ENCODE results near the gene AARS2. TPM values are rescaled to one million over a fixed set of nuclear protein-coding genes. Genes with fewer than 3 reads are reported as not detected.

Gene AARS2
- polyA plus RNA-seq, 1 experiment, result 7.3 TPM

DNA sequence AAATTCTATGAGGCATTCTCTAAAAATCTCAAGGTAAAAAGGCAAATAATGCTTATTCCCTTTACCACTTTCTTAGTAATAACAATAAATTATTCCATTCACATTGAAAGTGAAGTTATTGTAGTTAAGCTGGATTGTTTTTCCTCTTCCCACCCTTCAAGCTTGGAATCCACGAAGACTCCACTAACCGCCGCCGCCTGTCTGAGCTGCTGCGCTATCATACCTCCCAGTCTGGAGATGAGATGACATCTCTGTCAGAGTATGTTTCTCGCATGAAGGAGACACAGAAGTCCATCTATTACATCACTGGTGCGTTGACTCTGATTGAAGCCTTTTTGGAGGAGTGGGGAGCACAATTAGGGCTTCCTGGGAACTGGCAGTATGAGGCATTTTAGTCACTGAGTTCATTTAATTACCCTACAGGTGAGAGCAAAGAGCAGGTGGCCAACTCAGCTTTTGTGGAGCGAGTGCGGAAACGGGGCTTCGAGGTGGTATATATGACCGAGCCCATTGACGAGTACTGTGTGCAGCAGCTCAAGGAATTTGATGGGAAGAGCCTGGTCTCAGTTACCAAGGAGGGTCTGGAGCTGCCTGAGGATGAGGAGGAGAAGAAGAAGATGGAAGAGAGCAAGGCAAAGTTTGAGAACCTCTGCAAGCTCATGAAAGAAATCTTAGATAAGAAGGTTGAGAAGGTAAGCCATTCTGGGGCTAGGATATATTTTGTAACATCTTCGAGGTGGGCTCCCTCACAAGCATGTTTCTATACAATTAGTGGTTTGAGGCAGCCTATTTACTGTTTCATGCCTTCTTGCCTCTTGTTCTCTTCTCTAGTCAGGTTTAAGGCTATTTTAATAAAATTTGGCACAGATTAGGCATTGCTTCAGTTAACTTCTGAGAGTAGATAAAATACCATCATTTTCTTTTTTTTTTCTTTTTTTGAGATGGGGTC is 61.3 kb downstream of the AARS2 start:
- POLR2A ChIA-PET, result interaction anchor here (0.6 kb wide), 1 partner anchor 1432 kb away, joined by 4 read pairs; no protein-coding TSS in a partner anchor
- DNase-seq (ENCODE audit: low read depth), result no peak
- Histone ChIP-seq H3K4me3 (ENCODE audit: low read depth, low read length) (no peak overlapping the region), H3K36me3 (ENCODE audit: control insufficient read depth, insufficient read depth, low read length) (peaks cover 40% of the 10 kb centered on the region), H3K27me3 (ENCODE audit: control insufficient read depth, insufficient read depth, low read length) (no peaks in the 10 kb centered on the region)
- TF ChIP-seq, protein P1, sequence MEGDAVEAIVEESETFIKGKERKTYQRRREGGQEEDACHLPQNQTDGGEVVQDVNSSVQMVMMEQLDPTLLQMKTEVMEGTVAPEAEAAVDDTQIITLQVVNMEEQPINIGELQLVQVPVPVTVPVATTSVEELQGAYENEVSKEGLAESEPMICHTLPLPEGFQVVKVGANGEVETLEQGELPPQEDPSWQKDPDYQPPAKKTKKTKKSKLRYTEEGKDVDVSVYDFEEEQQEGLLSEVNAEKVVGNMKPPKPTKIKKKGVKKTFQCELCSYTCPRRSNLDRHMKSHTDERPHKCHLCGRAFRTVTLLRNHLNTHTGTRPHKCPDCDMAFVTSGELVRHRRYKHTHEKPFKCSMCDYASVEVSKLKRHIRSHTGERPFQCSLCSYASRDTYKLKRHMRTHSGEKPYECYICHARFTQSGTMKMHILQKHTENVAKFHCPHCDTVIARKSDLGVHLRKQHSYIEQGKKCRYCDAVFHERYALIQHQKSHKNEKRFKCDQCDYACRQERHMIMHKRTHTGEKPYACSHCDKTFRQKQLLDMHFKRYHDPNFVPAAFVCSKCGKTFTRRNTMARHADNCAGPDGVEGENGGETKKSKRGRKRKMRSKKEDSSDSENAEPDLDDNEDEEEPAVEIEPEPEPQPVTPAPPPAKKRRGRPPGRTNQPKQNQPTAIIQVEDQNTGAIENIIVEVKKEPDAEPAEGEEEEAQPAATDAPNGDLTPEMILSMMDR (IDR thresholded peaks at IDR 0.05; ENCODE audit: insufficient read depth, low read depth, low read length), result no peak
- CTCF ChIA-PET, result interaction anchor here (1.5 to 1.9 kb wide), 4 partner anchors 10 to 152 kb away, joined by 3 to 7 read pairs (median 4); no protein-coding TSS in a partner anchor

DNA sequence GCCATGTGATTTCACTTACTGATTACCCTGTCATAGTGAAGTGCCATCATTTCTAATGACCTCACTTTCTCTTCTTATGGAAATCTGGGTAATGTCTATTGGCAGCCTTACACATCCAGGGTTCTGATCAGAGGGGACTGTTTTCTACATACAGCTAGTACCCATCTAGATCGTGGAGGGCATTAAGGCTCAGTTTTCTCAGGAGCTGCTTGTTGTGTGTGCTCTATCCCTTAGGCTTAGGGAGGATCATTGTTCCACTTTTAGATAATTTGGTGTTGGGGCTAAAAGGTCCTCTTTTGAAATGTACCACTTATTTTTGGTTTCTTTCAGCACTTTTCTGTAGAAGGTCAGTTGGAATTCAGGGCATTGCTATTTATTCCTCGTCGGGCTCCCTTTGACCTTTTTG is 62.4 kb downstream of the AARS2 start:
- H3K4me3 ChIP-seq (ENCODE audit: low read depth, low read length), result no peak overlapping the region
- no peak for DNase-seq (ENCODE audit: low read depth)
- no peaks in the 10 kb centered on the region for H3K27me3 ChIP-seq (ENCODE audit: control insufficient read depth, insufficient read depth, low read length)
- TF ChIP-seq, protein P1 (IDR thresholded peaks at IDR 0.05; ENCODE audit: insufficient read depth, low read depth, low read length), result no peak
- POLR2A ChIA-PET, result no interaction called here
- CTCF ChIA-PET, result interaction anchor here (0.6 to 1.9 kb wide), 5 partner anchors 8 to 151 kb away, joined by 3 to 7 read pairs (median 4); no protein-coding TSS in a partner anchor
- H3K36me3 ChIP-seq (ENCODE audit: control insufficient read depth, insufficient read depth, low read length), result peaks cover 40% of the 10 kb centered on the region

DNA sequence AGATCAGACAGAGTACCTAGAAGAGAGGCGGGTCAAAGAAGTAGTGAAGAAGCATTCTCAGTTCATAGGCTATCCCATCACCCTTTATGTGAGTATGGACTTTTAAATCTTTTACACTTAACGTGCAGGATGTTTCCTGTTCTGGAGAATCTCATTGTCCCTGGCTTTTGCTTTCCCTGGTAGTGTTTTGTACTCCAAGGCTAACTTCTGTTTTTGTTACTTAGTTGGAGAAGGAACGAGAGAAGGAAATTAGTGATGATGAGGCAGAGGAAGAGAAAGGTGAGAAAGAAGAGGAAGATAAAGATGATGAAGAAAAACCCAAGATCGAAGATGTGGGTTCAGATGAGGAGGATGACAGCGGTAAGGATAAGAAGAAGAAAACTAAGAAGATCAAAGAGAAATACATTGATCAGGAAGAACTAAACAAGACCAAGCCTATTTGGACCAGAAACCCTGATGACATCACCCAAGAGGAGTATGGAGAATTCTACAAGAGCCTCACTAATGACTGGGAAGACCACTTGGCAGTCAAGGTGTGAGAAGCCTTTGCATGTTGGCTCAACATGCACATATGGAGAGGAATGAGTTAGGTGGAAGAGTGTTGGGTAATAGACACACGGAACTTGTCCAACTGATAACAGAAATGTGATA is 63.0 kb downstream of the AARS2 start:
- ChIA-PET POLR2A (no interaction called here), CTCF (interaction anchor here (1.6 to 6.6 kb wide), 2 partner anchors 8 to 16 kb away, joined by 4 to 50 read pairs; no protein-coding TSS in a partner anchor)
- TF ChIP-seq, protein P1 (IDR thresholded peaks at IDR 0.05; ENCODE audit: insufficient read depth, low read depth, low read length), result no peak
- peaks cover 38% of the 10 kb centered on the region for H3K36me3 ChIP-seq (ENCODE audit: control insufficient read depth, insufficient read depth, low read length)
- no peaks in the 10 kb centered on the region for H3K27me3 ChIP-seq (ENCODE audit: control insufficient read depth, insufficient read depth, low read length)
- no peak overlapping the region for H3K4me3 ChIP-seq (ENCODE audit: low read depth, low read length)
- DNase-seq (ENCODE audit: low read depth), result no peak

Other genes with a start within 250 kb of the AARS2 start
- 58.4 TPM in 2 replicates for gene MRPL14, start 185.9 kb downstream of the AARS2 start, polyA plus RNA-seq (2011; rRNA removed)
- 34.1 and 56.5 TPM in 2 replicates for gene TMEM63B, start 185.8 kb downstream of the AARS2 start, polyA plus RNA-seq (2011; rRNA removed)
- gene CAPN11, start 154.5 kb downstream of the AARS2 start, polyA plus RNA-seq (2011; rRNA removed), result 0.04 TPM in 1 of 2 replicates, not detected in the other
- not detected in 2 replicates for gene MYMX, start 96.4 kb downstream of the AARS2 start, polyA plus RNA-seq (2011; rRNA removed)
- 25.7 and 34.1 TPM in 2 replicates for gene SLC29A1, start 89.8 kb downstream of the AARS2 start, polyA plus RNA-seq (2011; rRNA removed)
- 578 and 615 TPM in 2 replicates for gene HSP90AB1, start 66.2 kb downstream of the AARS2 start, polyA plus RNA-seq (2011; rRNA removed)
- 104 and 145 TPM in 2 replicates for gene SLC35B2, start 55.8 kb downstream of the AARS2 start, polyA plus RNA-seq (2011; rRNA removed)
- gene NFKBIE, start 47.8 kb downstream of the AARS2 start, polyA plus RNA-seq (2011; rRNA removed), result 6.2 and 8.0 TPM in 2 replicates
- gene TMEM151B, start 42.9 kb downstream of the AARS2 start, polyA plus RNA-seq (2011; rRNA removed), result not detected in 2 replicates
- not detected in 2 replicates for gene SPATS1, start 29.3 kb upstream of the AARS2 start, polyA plus RNA-seq (2011; rRNA removed)
- 7.6 and 13.4 TPM in 2 replicates for gene CDC5L, start 74.4 kb upstream of the AARS2 start, polyA plus RNA-seq (2011; rRNA removed)